Osteocyte (in vitro differentiated cells): Measurements from ENCODE around the gene CLIP2. TPM values are rescaled to one million over a fixed set of nuclear protein-coding genes. Genes with fewer than 3 reads are reported as not detected.
A peak's percentile ranks its signal among the peaks of the same experiment; 100 is the strongest.
"Not testable (repeated sequence)": the region's sequence is repeated elsewhere in the genome, so short reads cannot be mapped to it uniquely, and the experiment has no call there.

ENCODE experiments used
- DNase-seq: peaks from one replicate; pipeline ENCODE4 v3.0.0; 2021; ENCODE audit warnings: mixed read lengths; ENCODE audit not compliant: unreplicated experiment; ENCODE audit errors: extremely low spot score
- H3K27ac Mint-ChIP-seq: one replicate; pipeline ENCODE4 v1.8.0; 2021; ENCODE audit warnings: mild to moderate bottlenecking, mixed read lengths; ENCODE audit not compliant: unreplicated experiment
- H3K27me3 Mint-ChIP-seq: one replicate; pipeline ENCODE4 v1.8.0; 2021; ENCODE audit warnings: mixed read lengths; ENCODE audit not compliant: unreplicated experiment
- H3K36me3 Mint-ChIP-seq: one replicate; pipeline ENCODE4 v1.8.0; 2021; ENCODE audit warnings: mixed read lengths; ENCODE audit not compliant: unreplicated experiment
- H3K4me1 Mint-ChIP-seq: one replicate; pipeline ENCODE4 v1.8.0; 2021; ENCODE audit warnings: mixed read lengths; ENCODE audit not compliant: unreplicated experiment
- H3K4me3 Mint-ChIP-seq: one replicate; pipeline ENCODE4 v1.8.0; 2021; ENCODE audit warnings: mild to moderate bottlenecking, moderate library complexity, mixed read lengths; ENCODE audit not compliant: unreplicated experiment
- H3K9me3 Mint-ChIP-seq: one replicate; pipeline ENCODE4 v1.8.0; 2021; ENCODE audit warnings: mixed read lengths; ENCODE audit not compliant: unreplicated experiment
- CTCF ChIP-seq: fragments of 200-600 bp; sonication (generic); IDR thresholded peaks from 2 replicates; pipeline ENCODE4 v1.5.0; 2021; ENCODE audit warnings: antibody characterized with exemption, mild to moderate bottlenecking, moderate library complexity
- total RNA-seq: library from RNA; stranded (reverse); gene quantifications from 2 replicates; pipeline ENCODE4 v1.2.1, GENCODE V29; 2021

The CLIP2 gene
- total RNA-seq, 1 donor from 2014 or later, result 40.7 TPM

GRCh38 chr7:74252893-74253292 is 36.3 kb upstream of the CLIP2 start:
- DNase-seq, result no peak
- peaks cover 15% of the 10 kb centered on the region for H3K36me3 Mint-ChIP-seq
- H3K4me1 Mint-ChIP-seq, result peaks cover 35% of the 10 kb centered on the region
- no peak overlapping the region for H3K27ac Mint-ChIP-seq
- H3K4me3 Mint-ChIP-seq, result no peak overlapping the region
- TF ChIP-seq CTCF, result no peak
- H3K27me3 Mint-ChIP-seq, result no peaks in the 10 kb centered on the region
- no peaks in the 10 kb centered on the region for H3K9me3 Mint-ChIP-seq

- Mint-ChIP-seq H3K9me3 (no peaks in the 10 kb centered on the region), H3K4me1 (peaks cover 35% of the 10 kb centered on the region), H3K36me3 (peaks cover 15% of the 10 kb centered on the region), H3K27me3 (no peaks in the 10 kb centered on the region), H3K27ac (peak overlapping the region; percentile 98), H3K4me3 (peak overlapping the region; percentile 89)
- DNase-seq, result no peak
- TF ChIP-seq CTCF, result no peak
Measured at GRCh38 chr7:74253331-74253730, 35.9 kb upstream of the CLIP2 start.

GRCh38 chr7:74253835-74254128 is 35.4 kb upstream of the CLIP2 start:
- DNase-seq, result no peak
- H3K27me3 Mint-ChIP-seq, result no peaks in the 10 kb centered on the region
- H3K36me3 Mint-ChIP-seq, result peaks cover 13% of the 10 kb centered on the region
- peak overlapping the region; percentile 89 for H3K4me3 Mint-ChIP-seq
- TF ChIP-seq CTCF, result no peak
- peaks cover 35% of the 10 kb centered on the region for H3K4me1 Mint-ChIP-seq
- no peaks in the 10 kb centered on the region for H3K9me3 Mint-ChIP-seq
- peak overlapping the region; percentile 98 for H3K27ac Mint-ChIP-seq

GRCh38 chr7:74254129-74254857 is 34.9 kb upstream of the CLIP2 start, which contains the start of gene RFC2:
RFC2 (minus strand) TSS chr7:74254399; CDS start chr7:74254383, 16 bp downstream.
- Mint-ChIP-seq H3K4me3 (peak within 1 kb of the TSS; percentile 89), H3K36me3 (peaks cover 10% of the 10 kb centered on the region), H3K27ac (peak within 1 kb of the TSS; percentile 98), H3K27me3 (no peaks in the 10 kb centered on the region), H3K9me3 (no peaks in the 10 kb centered on the region), H3K4me1 (peaks cover 35% of the 10 kb centered on the region)
- peak; percentile 99 for DNase-seq
- no peak for TF ChIP-seq CTCF

GRCh38 chr7:74254858-74255379 is 34.3 kb upstream of the CLIP2 start:
- H3K27me3 Mint-ChIP-seq, result no peaks in the 10 kb centered on the region
- H3K36me3 Mint-ChIP-seq, result peaks cover 6% of the 10 kb centered on the region
- no peak for DNase-seq
- no peak for TF ChIP-seq CTCF
- peak overlapping the region; percentile 89 for H3K4me3 Mint-ChIP-seq
- no peaks in the 10 kb centered on the region for H3K9me3 Mint-ChIP-seq
- H3K4me1 Mint-ChIP-seq, result peaks cover 35% of the 10 kb centered on the region
- H3K27ac Mint-ChIP-seq, result peak overlapping the region; percentile 98

GRCh38 chr7:74255461-74255860 is 33.7 kb upstream of the CLIP2 start:
- not testable (repeated sequence) for H3K9me3 Mint-ChIP-seq, H3K27me3 Mint-ChIP-seq, H3K36me3 Mint-ChIP-seq, DNase-seq, H3K27ac Mint-ChIP-seq
- Mint-ChIP-seq H3K4me3 (peak overlapping the region; percentile 62), H3K4me1 (peaks cover 35% of the 10 kb centered on the region)
